Esophagus squamous epithelium (tissue), 5 donors: Measurements from ENCODE around the gene CCR1. TPM values are rescaled to one million over a fixed set of nuclear protein-coding genes. Genes with fewer than 3 reads are reported as not detected.
"Not testable (repeated sequence)": the region's sequence is repeated elsewhere in the genome, so short reads cannot be mapped to it uniquely, and the experiment has no call there.

Experiments
- DNase-seq: peaks from one replicate; lab custom pipeline; 2025; lab: John Stamatoyannopoulos, UW
- H3K27ac ChIP-seq, 4 donors: fragments of 200-600 bp; sonication (generic); one replicate each; pipeline ENCODE4 v1.5.1; 2016 to 2019; ENCODE audit warnings: mild to moderate bottlenecking in 1 of 4
- H3K27me3 ChIP-seq, 4 donors: fragments of 200-600 bp; sonication (generic); 1 replicate in 3 of 4; 2 replicates in 1 of 4; pipeline versions ENCODE4 v1.5.1 to v1.6.0; 2017 to 2021; ENCODE audit warnings: antibody characterized with exemption in 1 of 4
- H3K36me3 ChIP-seq, 3 donors: fragments of 200-600 bp; sonication (generic); one replicate each; pipeline ENCODE4 v1.5.1; 2016 to 2019
- H3K4me1 ChIP-seq, 3 donors: fragments of 200-600 bp; sonication (generic); one replicate each; pipeline ENCODE4 v1.5.1; 2017 to 2019
- H3K4me3 ChIP-seq, 4 donors: fragments of 200-600 bp; sonication (generic); 1 replicate in 3 of 4; 2 replicates in 1 of 4; pipeline ENCODE4 v1.5.1; 2016 to 2019; ENCODE audit warnings: mild to moderate bottlenecking in 2 of 4, moderate library complexity in 1 of 4
- H3K9me3 ChIP-seq, 3 donors: fragments of 200-600 bp; sonication (generic); one replicate each; pipeline ENCODE4 v1.5.1; 2016 to 2019
- CTCF ChIP-seq, 6 experiments: fragments of 450-650 bp in 4 of 6; fragments of 200-600 bp in 2 of 6; sonication (generic) in 2 of 6; IDR thresholded peaks; one replicate each; pipeline ENCODE4 v1.5.1; 2016 to 2019; ENCODE audit warnings: antibody characterized with exemption in 6 of 6, mild to moderate bottlenecking in 4 of 6, moderate library complexity in 4 of 6
- POLR2A ChIP-seq, 4 donors: fragments of 450-650 bp; IDR thresholded peaks; one replicate each; pipeline ENCODE4 v1.6.1; 2017; ENCODE audit warnings: antibody characterized with exemption in 4 of 4, mild to moderate bottlenecking in 4 of 4, moderate library complexity in 3 of 4
- WGBS, 2 donors: methylation state at CpG; one replicate each; pipeline ENCODE4 v1.1.5; 2018; 5-methylcytosine and 5-hydroxymethylcytosine counted together
- intact Hi-C: fragments of 100-400 bp; cut with DNase I; formaldehyde crosslinking; loops from one replicate; pipeline ENCODE4 v1.15.0; 2022
- total RNA-seq, 4 donors: library from RNA; depleted of rRNA; stranded (reverse); fragments of >200 nt; gene quantifications; one replicate each; pipeline ENCODE4 v1.1.0, GENCODE V29; 2016
- donor health status: DM: yes; HTN: yes; CAD: no.

The CCR1 gene
- total RNA-seq, 4 donors from 2014 or later = 0.45 to 8.6 (median 2.8) TPM

GRCh38 chr3:46213201-46213600 lies 5.1 kb upstream of the CCR1 start:
- Histone ChIP-seq H3K27me3 (peaks cover 0 to 22% (median 0%) of the 10 kb centered on the region in 4 donors), H3K4me3 (no peak overlapping the region), H3K36me3 (no peaks in the 10 kb centered on the region), H3K27ac (no peak overlapping the region), H3K4me1 (no peaks in the 10 kb centered on the region), H3K9me3 (no peaks in the 10 kb centered on the region)
- intact Hi-C loops = no loop called here
- no peak for TF ChIP-seq CTCF (IDR thresholded peaks at IDR 0.05)
- TF ChIP-seq POLR2A (IDR thresholded peaks at IDR 0.05) = no peak
- WGBS, 2 donors = 56 to 70% methylated on average over 4 of the region's 4 CpGs
- no peak for DNase-seq

GRCh38 chr3:46212101-46212500 lies 4.0 kb upstream of the CCR1 start:
- TF ChIP-seq CTCF (IDR thresholded peaks at IDR 0.05) (no peak), POLR2A (IDR thresholded peaks at IDR 0.05) (no peak)
- Histone ChIP-seq H3K27me3 (peaks cover 0 to 22% (median 0%) of the 10 kb centered on the region in 4 donors), H3K4me3 (no peak overlapping the region), H3K36me3 (no peaks in the 10 kb centered on the region), H3K9me3 (no peaks in the 10 kb centered on the region), H3K27ac (no peak overlapping the region), H3K4me1 (no peaks in the 10 kb centered on the region)
- WGBS, 2 donors = 62 to 74% methylated on average over 6 of the region's 6 CpGs
- no peak for DNase-seq
- intact Hi-C loops = no loop called here

- no peaks in the 10 kb centered on the region for H3K9me3 ChIP-seq
- no peaks in the 10 kb centered on the region for H3K36me3 ChIP-seq
- no peak for DNase-seq
- intact Hi-C loops = no loop called here
- H3K27ac ChIP-seq = no peak overlapping the region
- H3K4me3 ChIP-seq = no peak overlapping the region
- 35 to 67% methylated on average over 2 to 3 of the region's 3 CpGs for WGBS, 2 donors
- no peaks in the 10 kb centered on the region for H3K4me1 ChIP-seq
- TF ChIP-seq POLR2A (IDR thresholded peaks at IDR 0.05) (no peak), CTCF (IDR thresholded peaks at IDR 0.05) (no peak)
- peaks cover 0 to 10% (median 0%) of the 10 kb centered on the region in 4 donors for H3K27me3 ChIP-seq
Measured at GRCh38 chr3:46209746-46210470, 1.8 kb upstream of the CCR1 start.

- Histone ChIP-seq H3K27me3 (peaks cover 0 to 4% (median 0%) of the 10 kb centered on the region in 4 donors), H3K4me1 (no peaks in the 10 kb centered on the region), H3K4me3 (no peak overlapping the region), H3K27ac (no peak overlapping the region), H3K9me3 (no peaks in the 10 kb centered on the region), H3K36me3 (no peaks in the 10 kb centered on the region)
- TF ChIP-seq CTCF (IDR thresholded peaks at IDR 0.05) (no peak), POLR2A (IDR thresholded peaks at IDR 0.05) (no peak)
- WGBS, 2 donors = 46 to 50% methylated on average over 2 of the region's 2 CpGs
- DNase-seq = no peak
- intact Hi-C loops = no loop called here
Measured at GRCh38 chr3:46209053-46209452, 940 bp upstream of the CCR1 start.

GRCh38 chr3:46207514-46207913 lies 599 bp downstream of the CCR1 start:
- WGBS, 2 donors = 76 to 83% methylated on average over 6 of the region's 6 CpGs
- DNase-seq, H3K9me3 ChIP-seq, intact Hi-C loops, H3K27me3 ChIP-seq, H3K4me1 ChIP-seq, H3K36me3 ChIP-seq: not testable (repeated sequence)
- Histone ChIP-seq H3K4me3 (peak overlapping the region in 3 of 4 donors; percentile 16 to 51 (median 28)), H3K27ac (peak overlapping the region in 2 of 4 donors; percentile 52 to 57)
